ENCODE data around the gene PEX5L. TPM values are rescaled to one million over a fixed set of nuclear protein-coding genes. Genes with fewer than 3 reads are reported as not detected.

PEX5L gene
- total RNA-seq, 1 donor from 2014 or later: 0.53 TPM

GRCh38 chr3:179897231-179897630 lies 139.5 kb downstream of the PEX5L start:
- no peak for DNase-seq (ENCODE audit: low read depth)

GRCh38 chr3:179896507-179896906 lies 140.2 kb downstream of the PEX5L start:
- DNase-seq (ENCODE audit: low read depth): no peak

GRCh38 chr3:179895330-179895729 lies 141.4 kb downstream of the PEX5L start:
- no peak for DNase-seq (ENCODE audit: low read depth)

- DNase-seq (ENCODE audit: low read depth): no peak
Measured at GRCh38 chr3:179887295-179887943, 149.3 kb downstream of the PEX5L start.

GRCh38 chr3:179885950-179886349 lies 150.8 kb downstream of the PEX5L start:
- no peak for DNase-seq (ENCODE audit: low read depth)

GRCh38 chr3:179884136-179884535 lies 152.6 kb downstream of the PEX5L start:
- DNase-seq (ENCODE audit: low read depth): no peak

GRCh38 chr3:179882292-179882691 lies 154.4 kb downstream of the PEX5L start:
- DNase-seq (ENCODE audit: low read depth): no peak

GRCh38 chr3:179881791-179882190 lies 154.9 kb downstream of the PEX5L start:
- DNase-seq (ENCODE audit: low read depth): no peak

- DNase-seq (ENCODE audit: low read depth): no peak
Measured at GRCh38 chr3:179880868-179881267, 155.9 kb downstream of the PEX5L start.

GRCh38 chr3:179876440-179876839 lies 160.3 kb downstream of the PEX5L start:
- no peak for DNase-seq (ENCODE audit: low read depth)

GRCh38 chr3:179872842-179873241 lies 163.9 kb downstream of the PEX5L start:
- no peak for DNase-seq (ENCODE audit: low read depth)

GRCh38 chr3:179871782-179872181 lies 165.0 kb downstream of the PEX5L start:
- DNase-seq (ENCODE audit: low read depth): no peak

GRCh38 chr3:179868715-179869114 lies 168.0 kb downstream of the PEX5L start:
- no peak for DNase-seq (ENCODE audit: low read depth)

GRCh38 chr3:179867961-179868360 lies 168.8 kb downstream of the PEX5L start:
- DNase-seq (ENCODE audit: low read depth): no peak

GRCh38 chr3:179865861-179866505 lies 170.8 kb downstream of the PEX5L start:
- DNase-seq (ENCODE audit: low read depth): no peak

GRCh38 chr3:179861953-179862352 lies 174.8 kb downstream of the PEX5L start:
- DNase-seq (ENCODE audit: low read depth): no peak

GRCh38 chr3:179861292-179861691 lies 175.4 kb downstream of the PEX5L start:
- DNase-seq (ENCODE audit: low read depth): no peak

GRCh38 chr3:179860275-179861107 lies 176.2 kb downstream of the PEX5L start:
- DNase-seq (ENCODE audit: low read depth): no peak

- peak; percentile 43 for DNase-seq (ENCODE audit: low read depth)
Measured at GRCh38 chr3:179853176-179853575, 183.6 kb downstream of the PEX5L start.

GRCh38 chr3:179852142-179852905 lies 184.4 kb downstream of the PEX5L start:
- peak; percentile 18 for DNase-seq (ENCODE audit: low read depth)

GRCh38 chr3:179848711-179849110 lies 188.0 kb downstream of the PEX5L start:
- DNase-seq (ENCODE audit: low read depth): no peak
